ENCODE measurements around the gene RBBP8NL. TPM values are rescaled to one million over a fixed set of nuclear protein-coding genes. Genes with fewer than 3 reads are reported as not detected.

The RBBP8NL gene, protein sequence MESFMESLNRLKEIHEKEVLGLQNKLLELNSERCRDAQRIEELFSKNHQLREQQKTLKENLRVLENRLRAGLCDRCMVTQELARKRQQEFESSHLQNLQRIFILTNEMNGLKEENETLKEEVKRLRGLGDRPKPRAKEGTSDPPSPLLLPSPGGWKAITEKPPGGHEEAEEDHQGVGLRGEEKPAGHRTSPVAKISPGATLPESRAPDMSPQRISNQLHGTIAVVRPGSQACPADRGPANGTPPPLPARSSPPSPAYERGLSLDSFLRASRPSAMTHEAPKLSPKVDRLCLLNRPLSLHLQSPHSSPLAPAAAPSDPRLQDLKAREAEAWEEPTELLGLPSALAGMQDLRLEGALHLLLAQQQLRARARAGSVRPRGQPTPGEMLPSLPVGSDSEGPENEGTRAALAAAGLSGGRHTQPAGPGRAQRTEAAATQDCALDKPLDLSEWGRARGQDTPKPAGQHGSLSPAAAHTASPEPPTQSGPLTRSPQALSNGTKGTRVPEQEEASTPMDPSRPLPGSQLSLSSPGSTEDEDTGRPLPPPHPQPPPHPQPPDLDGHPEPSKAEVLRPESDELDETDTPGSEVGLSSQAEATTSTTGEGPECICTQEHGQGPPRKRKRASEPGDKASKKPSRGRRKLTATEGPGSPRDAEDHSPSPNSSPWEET
- total RNA-seq, result 0.93 TPM

DNA sequence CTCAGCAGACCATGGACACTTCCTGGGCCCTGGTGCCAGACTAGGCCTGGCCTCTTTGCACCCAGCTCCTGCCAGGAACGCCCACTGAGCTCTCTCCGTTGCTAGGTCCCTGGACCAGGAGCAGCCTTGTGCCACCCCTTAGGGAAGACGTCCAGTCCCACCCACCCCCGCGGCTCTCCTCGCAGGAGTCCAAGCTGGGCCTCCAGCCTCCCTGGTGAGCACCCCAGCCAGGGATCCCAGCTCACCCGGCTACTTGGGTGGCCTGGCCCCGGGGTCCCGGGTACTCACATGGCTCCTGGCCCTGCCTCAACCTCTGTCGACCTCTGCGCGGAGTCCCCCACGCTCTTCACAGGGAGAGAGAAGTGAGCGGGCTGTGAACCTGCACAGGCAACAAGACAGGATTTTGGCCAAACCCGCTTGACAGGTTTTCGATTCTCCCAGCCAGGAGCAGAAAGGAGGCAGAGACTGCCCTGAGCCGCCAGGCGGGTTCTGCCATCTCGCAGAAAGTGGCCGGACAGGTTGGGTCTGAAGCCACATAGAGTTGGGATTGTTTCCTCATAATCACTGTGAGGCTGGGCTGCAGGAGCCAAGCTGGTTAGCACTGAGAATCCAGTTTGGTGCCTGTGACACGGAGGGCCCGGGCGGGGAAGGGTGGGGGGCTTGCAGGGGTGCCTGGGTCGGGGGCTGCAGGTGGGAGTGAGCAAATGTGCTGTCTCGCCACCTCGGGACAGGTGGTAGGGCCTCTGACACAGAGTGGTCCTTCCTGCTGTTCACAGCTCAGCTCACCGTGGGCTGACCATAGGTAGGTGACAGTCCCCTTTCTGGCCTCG is at the start of gene RBBP8NL:
RBBP8NL (minus strand) TSS at position 368 of the 830 bp plus-strand sequence. CDS start 7,892 bp downstream, outside the sequence.

DNA sequence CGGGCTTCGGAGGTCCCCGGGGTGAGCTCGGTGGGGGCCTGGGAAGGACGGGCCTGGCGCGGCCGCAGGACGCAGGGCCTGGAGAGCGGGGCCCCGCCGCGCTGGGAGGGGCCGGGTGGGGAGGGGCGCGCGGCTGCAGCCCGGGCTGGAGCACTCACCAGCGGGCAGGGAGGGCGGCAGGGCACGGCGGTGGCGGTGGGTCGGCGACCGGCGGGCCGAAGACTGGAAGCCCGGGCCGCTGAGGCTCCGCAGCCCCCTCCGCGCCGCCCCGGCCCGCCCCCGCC is 48.4 kb upstream of the RBBP8NL start, which contains the start of gene GATA5:
GATA5 (minus strand) TSS at position 224 of the 284 bp plus-strand sequence. CDS start 474 bp downstream, outside the sequence.

DNA sequence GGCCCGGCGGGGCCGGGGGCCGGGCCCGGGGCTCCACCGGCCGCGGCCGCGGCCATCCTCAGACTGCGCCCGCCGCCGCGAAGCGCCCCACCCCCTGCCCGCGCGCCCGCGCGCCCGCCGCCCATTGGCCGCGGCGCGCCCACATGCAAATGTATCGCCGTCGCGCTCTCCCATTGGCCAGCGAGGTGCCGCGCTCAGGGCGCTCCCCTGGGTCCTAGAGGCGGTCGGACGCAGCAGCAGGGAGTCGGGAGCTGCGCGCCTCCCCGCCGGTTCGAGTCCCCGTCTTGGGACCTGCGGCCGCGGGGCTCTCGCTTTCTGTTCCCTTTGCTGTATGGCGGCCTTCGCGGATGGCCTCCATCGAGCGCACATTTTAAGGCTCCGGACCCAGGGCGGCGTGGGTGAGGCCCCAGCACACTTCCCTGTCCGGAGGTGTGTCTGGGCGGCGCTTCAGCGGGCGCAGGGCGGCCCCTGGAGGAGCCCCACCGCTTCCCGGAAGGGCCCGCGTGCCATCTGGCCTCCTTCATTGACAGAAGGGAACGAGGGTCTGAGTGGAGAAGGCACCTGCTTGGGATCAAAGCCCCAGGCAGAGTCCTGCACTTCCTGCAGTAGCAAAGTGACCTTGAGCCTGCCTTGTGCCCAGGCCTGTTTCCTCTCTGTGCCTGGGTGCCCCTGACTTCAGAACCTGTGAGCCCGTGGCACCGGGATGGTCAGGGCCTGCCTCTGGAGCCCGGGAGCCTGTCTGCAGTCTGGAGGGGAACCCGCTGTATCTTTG is 19.9 kb downstream of the RBBP8NL start, which contains the start of gene CABLES2:
CABLES2 (minus strand) TSS at position 65 of the 772 bp plus-strand sequence; CDS start at position 56, 9 bp downstream.

DNA sequence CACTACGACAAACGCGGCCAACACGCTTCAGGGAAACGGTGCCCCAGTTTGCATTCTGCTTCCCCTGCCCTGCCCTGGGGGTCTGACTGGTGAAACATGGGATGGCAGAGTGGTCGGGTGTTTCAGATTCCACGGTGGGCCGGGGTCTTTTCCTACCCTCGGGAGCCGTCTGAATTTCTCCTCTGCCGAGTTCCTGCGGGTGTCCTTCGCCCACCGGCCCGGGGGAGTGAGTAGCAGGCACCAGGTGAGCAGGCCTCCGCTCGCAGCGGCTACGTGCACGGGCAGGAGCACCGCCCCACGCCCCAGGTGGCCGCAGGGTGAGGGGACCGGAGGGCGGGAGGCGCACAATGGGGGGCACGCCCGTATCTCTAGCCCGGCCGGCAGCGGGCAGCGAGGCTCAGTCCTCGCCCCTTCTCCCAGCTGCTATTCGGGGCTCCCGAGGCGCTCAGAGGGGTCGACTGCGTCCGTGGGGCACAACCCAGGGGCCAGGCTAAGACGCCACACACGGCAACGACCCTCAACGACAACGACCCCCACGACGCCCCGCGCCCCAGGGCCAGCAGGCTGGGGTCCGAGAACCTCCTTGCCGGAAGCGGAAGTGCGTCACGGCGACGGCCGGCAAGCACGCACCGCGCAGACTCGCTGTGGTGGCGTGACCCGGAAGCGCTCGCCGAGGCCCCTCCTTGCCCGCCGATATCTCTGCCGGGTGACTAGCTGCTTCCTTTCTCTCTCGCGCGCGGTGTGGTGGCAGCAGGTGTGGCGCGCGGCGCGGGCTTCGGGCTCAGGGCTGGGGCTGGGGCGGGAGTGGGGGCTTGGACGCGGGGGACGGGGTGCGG is 40.7 kb downstream of the RBBP8NL start, which contains the start of gene RPS21:
RPS21 (plus strand) TSS at position 721 of the 836 bp plus-strand sequence. CDS start 236 bp downstream, outside the sequence.

DNA sequence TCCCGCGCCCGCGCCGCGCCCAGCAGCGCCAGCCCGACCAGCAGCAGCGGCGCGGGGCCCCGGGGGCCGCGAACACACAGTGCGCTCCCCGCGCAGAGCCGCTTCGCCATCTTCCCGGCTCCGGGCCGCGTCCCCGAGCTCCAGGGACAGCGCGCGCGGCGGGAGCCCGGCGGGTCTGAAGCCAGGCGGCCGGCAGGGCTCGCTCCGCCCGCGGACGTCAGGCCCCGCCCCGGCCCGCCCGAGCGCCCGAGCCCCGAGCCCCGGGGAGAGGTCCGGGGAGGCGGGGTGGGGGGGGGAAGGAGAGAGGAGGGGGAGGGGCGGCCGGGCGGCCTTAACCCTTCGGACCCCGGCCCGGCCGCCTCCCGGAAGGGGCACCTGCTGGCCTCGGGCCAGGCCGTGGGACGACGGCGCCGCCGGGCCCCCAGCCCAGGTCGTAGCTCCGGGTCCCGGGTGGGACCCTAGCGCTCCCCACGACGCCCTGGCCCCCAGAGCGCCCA is 60.2 kb downstream of the RBBP8NL start, which contains the start of gene LAMA5:
LAMA5 (minus strand) TSS at position 177 of the 497 bp plus-strand sequence; CDS start at position 110, 67 bp downstream.

Other genes starting within 250 kb of the RBBP8NL start
- 22.6 TPM for gene MTG2, start 244.5 kb downstream of the RBBP8NL start, total RNA-seq
- gene HRH3, start 207.3 kb downstream of the RBBP8NL start, total RNA-seq, result 0.23 TPM
- gene OSBPL2, start 189.0 kb downstream of the RBBP8NL start, total RNA-seq, result 35.4 TPM
- gene ADRM1, start 124.5 kb downstream of the RBBP8NL start, total RNA-seq, result 58.3 TPM
- 191 TPM for gene LAMA5, start 60.2 kb downstream of the RBBP8NL start, total RNA-seq
- gene RPS21, start 40.4 kb downstream of the RBBP8NL start, total RNA-seq, result 1,739 TPM
- 4.6 TPM for gene CABLES2, start 20.3 kb downstream of the RBBP8NL start, total RNA-seq
- gene GATA5, start 48.5 kb upstream of the RBBP8NL start, total RNA-seq, result 11.7 TPM
- 7.5 TPM for gene SLCO4A1, start 215.0 kb upstream of the RBBP8NL start, total RNA-seq